Measurements from ENCODE around the gene DEPDC4. TPM values are rescaled to one million over a fixed set of nuclear protein-coding genes. Genes with fewer than 3 reads are reported as not detected.

DEPDC4 gene
- total RNA-seq, 1 experiment from 2014 or later = 1.4 TPM

GRCh38 chr12:100221523-100221922, 45.4 kb downstream of the DEPDC4 start:
- intact Hi-C loops (cut with micrococcal nuclease) = loop anchor here (10.0 kb wide), 1 partner anchor 167 kb away; no protein-coding TSS in a partner anchor
- BruUV-seq (replicated peaks) = no TSS peak
- peak; percentile 63 for DNase-seq (ENCODE audit: unreplicated experiment)

GRCh38 chr12:100219328-100220109, 47.4 kb downstream of the DEPDC4 start:
- Mint-ChIP-seq H3K9me3 (ENCODE audit: unreplicated experiment) (no peaks in the 10 kb centered on the region), H3K27me3 (ENCODE audit: insufficient read depth, unreplicated experiment) (no peaks in the 10 kb centered on the region), H3K4me1 (ENCODE audit: insufficient read depth, unreplicated experiment) (peaks cover 9% of the 10 kb centered on the region), H3K27ac (ENCODE audit: low read depth, unreplicated experiment) (no peak overlapping the region), H3K4me3 (ENCODE audit: unreplicated experiment) (no peak overlapping the region), H3K36me3 (ENCODE audit: insufficient read depth, unreplicated experiment) (peaks cover 73% of the 10 kb centered on the region)
- TF ChIP-seq CTCF (IDR thresholded peaks at IDR 0.05; ENCODE audit: unreplicated experiment) = no peak
- no peak for DNase-seq (ENCODE audit: unreplicated experiment)
- ChIA-PET POLR2A (no interaction called here), CTCF (interaction anchor here (0.6 kb wide), 1 partner anchor 1502 kb away, joined by 3 read pairs; no protein-coding TSS in a partner anchor)
- intact Hi-C loops (cut with micrococcal nuclease) = loop anchor here (10.0 kb wide), 1 partner anchor 165 kb away; no protein-coding TSS in a partner anchor
- no TSS peak for BruUV-seq (replicated peaks)

More at GRCh38 chr12:100221523-100221922, 45.4 kb downstream of the DEPDC4 start:
- Mint-ChIP-seq H3K27ac (ENCODE audit: low read depth, unreplicated experiment) (no peak overlapping the region), H3K27me3 (ENCODE audit: insufficient read depth, unreplicated experiment) (no peaks in the 10 kb centered on the region), H3K36me3 (ENCODE audit: insufficient read depth, unreplicated experiment) (peaks cover 73% of the 10 kb centered on the region), H3K4me3 (ENCODE audit: unreplicated experiment) (no peak overlapping the region), H3K9me3 (ENCODE audit: unreplicated experiment) (no peaks in the 10 kb centered on the region), H3K4me1 (ENCODE audit: insufficient read depth, unreplicated experiment) (no peaks in the 10 kb centered on the region)
- TF ChIP-seq CTCF (IDR thresholded peaks at IDR 0.05; ENCODE audit: unreplicated experiment) = no peak
- POLR2A ChIA-PET = interaction anchor here (0.9 to 1.0 kb wide), 2 partner anchors 8 to 10 kb away, joined by 3 to 4 read pairs; no protein-coding TSS in a partner anchor
- CTCF ChIA-PET = interaction anchor here (0.5 to 1.6 kb wide), 8 partner anchors 8 to 163 kb away, joined by 3 to 6 read pairs (median 4); partner anchors contain the start of gene ACTR6

GRCh38 chr12:100216337-100216736, 50.5 kb downstream of the DEPDC4 start:
- H3K36me3 Mint-ChIP-seq (ENCODE audit: insufficient read depth, unreplicated experiment) = peaks cover 69% of the 10 kb centered on the region
- intact Hi-C loops (cut with micrococcal nuclease) = no loop called here
- H3K27me3 Mint-ChIP-seq (ENCODE audit: insufficient read depth, unreplicated experiment) = no peaks in the 10 kb centered on the region
- TF ChIP-seq CTCF (IDR thresholded peaks at IDR 0.05; ENCODE audit: unreplicated experiment) = no peak
- ChIA-PET POLR2A (interaction anchor here (1.5 kb wide), 1 partner anchor 9 kb away, joined by 6 read pairs; no protein-coding TSS in a partner anchor), CTCF (no interaction called here)
- H3K9me3 Mint-ChIP-seq (ENCODE audit: unreplicated experiment) = no peaks in the 10 kb centered on the region
- no TSS peak for BruUV-seq (replicated peaks)
- no peak for DNase-seq (ENCODE audit: unreplicated experiment)
- H3K4me3 Mint-ChIP-seq (ENCODE audit: unreplicated experiment) = no peak overlapping the region
- peaks cover 9% of the 10 kb centered on the region for H3K4me1 Mint-ChIP-seq (ENCODE audit: insufficient read depth, unreplicated experiment)
- H3K27ac Mint-ChIP-seq (ENCODE audit: low read depth, unreplicated experiment) = no peak overlapping the region

GRCh38 chr12:100215209-100215608, 51.7 kb downstream of the DEPDC4 start:
- TF ChIP-seq CTCF (IDR thresholded peaks at IDR 0.05; ENCODE audit: unreplicated experiment) = no peak
- DNase-seq (ENCODE audit: unreplicated experiment) = peak; percentile 25

More at GRCh38 chr12:100215209-100215608, 51.7 kb downstream of the DEPDC4 start:
- CTCF ChIA-PET = interaction anchor here (1.6 kb wide), 1 partner anchor 14 kb away, joined by 4 read pairs; the partner anchor contains the start of gene ACTR6
- Mint-ChIP-seq H3K36me3 (ENCODE audit: insufficient read depth, unreplicated experiment) (peaks cover 62% of the 10 kb centered on the region), H3K4me1 (ENCODE audit: insufficient read depth, unreplicated experiment) (peaks cover 9% of the 10 kb centered on the region), H3K9me3 (ENCODE audit: unreplicated experiment) (no peaks in the 10 kb centered on the region), H3K27ac (ENCODE audit: low read depth, unreplicated experiment) (peak overlapping the region; percentile 51), H3K27me3 (ENCODE audit: insufficient read depth, unreplicated experiment) (no peaks in the 10 kb centered on the region), H3K4me3 (ENCODE audit: unreplicated experiment) (no peak overlapping the region)
- POLR2A ChIA-PET = interaction anchor here (1.5 to 1.8 kb wide), 2 partner anchors 10 to 14 kb away, joined by 6 to 11 read pairs; partner anchors contain the start of gene ACTR6
- intact Hi-C loops (cut with micrococcal nuclease) = no loop called here
- BruUV-seq (replicated peaks) = no TSS peak

Measured in MCF 10A (cell line).